ENCODE results near the gene UNC45B.
"Not testable (repeated sequence)": the region's sequence is repeated elsewhere in the genome, so short reads cannot be mapped to it uniquely, and the experiment has no call there.

UNC45B gene

GRCh38 chr17:35170968-35171771 lies 23.6 kb downstream of the UNC45B start:
- DNase-seq (ENCODE audit: low read depth): no peak

GRCh38 chr17:35171834-35172233 lies 24.2 kb downstream of the UNC45B start:
- no peak for DNase-seq (ENCODE audit: low read depth)

- DNase-seq (ENCODE audit: low read depth): not testable (repeated sequence)
Observed at GRCh38 chr17:35172321-35172720, 24.7 kb downstream of the UNC45B start.

GRCh38 chr17:35174835-35175334 lies 27.3 kb downstream of the UNC45B start:
- DNase-seq (ENCODE audit: low read depth): no peak

GRCh38 chr17:35175638-35176415 lies 28.2 kb downstream of the UNC45B start:
- DNase-seq (ENCODE audit: low read depth): no peak

GRCh38 chr17:35176897-35177296 lies 29.3 kb downstream of the UNC45B start:
- no peak for DNase-seq (ENCODE audit: low read depth)

- DNase-seq (ENCODE audit: low read depth): not testable (repeated sequence)
Observed at GRCh38 chr17:35179379-35179778, 31.8 kb downstream of the UNC45B start.

- no peak for DNase-seq (ENCODE audit: low read depth)
Observed at GRCh38 chr17:35183332-35183731, 35.7 kb downstream of the UNC45B start.

GRCh38 chr17:35184274-35184673 lies 36.7 kb downstream of the UNC45B start:
- no peak for DNase-seq (ENCODE audit: low read depth)

- no peak for DNase-seq (ENCODE audit: low read depth)
Observed at GRCh38 chr17:35185849-35186248, 38.2 kb downstream of the UNC45B start.

- DNase-seq (ENCODE audit: low read depth): no peak
Observed at GRCh38 chr17:35187481-35187880, 39.9 kb downstream of the UNC45B start.

GRCh38 chr17:35188111-35188510 lies 40.5 kb downstream of the UNC45B start:
- no peak for DNase-seq (ENCODE audit: low read depth)

- DNase-seq (ENCODE audit: low read depth): no peak
Observed at GRCh38 chr17:35189291-35189690, 41.7 kb downstream of the UNC45B start.

GRCh38 chr17:35191001-35191695 lies 43.5 kb downstream of the UNC45B start:
- DNase-seq (ENCODE audit: low read depth): no peak

GRCh38 chr17:35192708-35193107 lies 45.1 kb downstream of the UNC45B start:
- DNase-seq (ENCODE audit: low read depth): no peak

- DNase-seq (ENCODE audit: low read depth): not testable (repeated sequence)
Observed at GRCh38 chr17:35194001-35194400, 46.4 kb downstream of the UNC45B start, which contains the start of gene SLC35G3. Gene SLC35G3 (minus strand): TSS chr17:35194393. CDS start chr17:35194307, 86 bp downstream.

- DNase-seq (ENCODE audit: low read depth): not testable (repeated sequence)
Observed at GRCh38 chr17:35195062-35195461, 47.4 kb downstream of the UNC45B start.

GRCh38 chr17:35202582-35202981 lies 55.0 kb downstream of the UNC45B start:
- DNase-seq (ENCODE audit: low read depth): not testable (repeated sequence)

GRCh38 chr17:35210741-35211140 lies 63.1 kb downstream of the UNC45B start:
- no peak for DNase-seq (ENCODE audit: low read depth)

GRCh38 chr17:35212668-35213067 lies 65.1 kb downstream of the UNC45B start:
- no peak for DNase-seq (ENCODE audit: low read depth)

- DNase-seq (ENCODE audit: low read depth): no peak
Observed at GRCh38 chr17:35213412-35213940, 65.9 kb downstream of the UNC45B start.

GRCh38 chr17:35214192-35214591 lies 66.6 kb downstream of the UNC45B start:
- DNase-seq (ENCODE audit: low read depth): no peak
